Lower lobe of right lung (tissue), 2 donors: ENCODE measurements around the gene CALN1. TPM values are rescaled to one million over a fixed set of nuclear protein-coding genes. Genes with fewer than 3 reads are reported as not detected.

ENCODE experiments used
- ATAC-seq, 2 donors: fragments of 200-7000 bp; cut with Tn5 transposase; one replicate each; pipeline ENCODE4 v1.9.1; 2020 to 2022; ENCODE audit warnings: mild to moderate bottlenecking in 2 of 2, moderate library complexity in 2 of 2
- DNase-seq: peaks from one replicate; pipeline ENCODE4 v3.0.0-alpha.2; 2020
- H3K27ac ChIP-seq: fragments of 200-600 bp; one replicate; pipeline ENCODE4 v1.8.0; 2022
- H3K27me3 ChIP-seq: fragments of 200-600 bp; one replicate; pipeline ENCODE4 v1.8.0; 2022; ENCODE audit warnings: low read depth
- H3K36me3 ChIP-seq: fragments of 200-600 bp; one replicate; pipeline ENCODE4 v1.8.0; 2022; ENCODE audit warnings: mild to moderate bottlenecking
- H3K4me1 ChIP-seq: fragments of 200-600 bp; one replicate; pipeline ENCODE4 v1.8.0; 2022
- H3K4me3 ChIP-seq: fragments of 200-600 bp; one replicate; pipeline ENCODE4 v1.8.0; 2022; ENCODE audit warnings: mild to moderate bottlenecking
- H3K9me3 ChIP-seq: fragments of 200-600 bp; one replicate; pipeline ENCODE4 v1.8.0; 2022
- intact Hi-C: fragments of 100-400 bp; cut with DNase I; formaldehyde crosslinking; loops from one replicate; pipeline ENCODE4 v1.11.0; 2022
- total RNA-seq: library from RNA; stranded (reverse); fragmentation: NEBNext Ultra II Directional; extraction: Animal tissue kit (Norgen Biotek cat#: 25700); gene quantifications from one replicate; pipeline ENCODE4 v1.2.1, GENCODE V29; 2021
- TF ChIP-seq, protein P1 (sequence below): fragments of 200-600 bp; IDR thresholded peaks from one replicate; pipeline ENCODE4 v1.8.0; 2022; ENCODE audit warnings: antibody characterized with exemption, mild to moderate bottlenecking
- donor health status: DM: no; HTN: yes; CAD: no; lungs with severe emphysema.

Gene CALN1
- total RNA-seq, 1 donor from 2014 or later, result not detected

DNA sequence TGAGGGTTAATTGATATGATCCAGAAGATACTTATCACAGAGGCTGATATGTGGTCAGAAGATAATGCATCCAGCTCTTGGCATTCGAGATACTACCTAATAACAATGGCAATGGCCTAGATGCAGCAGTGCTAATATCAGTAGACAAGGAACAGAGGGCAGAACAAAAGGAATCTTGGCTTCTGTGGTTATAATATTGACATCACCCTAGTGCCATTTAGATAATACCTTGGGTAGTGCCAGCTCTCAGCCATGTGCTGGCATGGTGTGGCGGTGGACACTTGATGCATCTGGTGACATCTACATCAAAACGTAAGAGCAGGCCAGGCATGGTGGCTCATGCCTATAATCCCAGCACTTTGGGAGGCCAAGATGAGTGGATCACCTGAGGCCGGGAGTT, 101.8 kb downstream of the CALN1 start:
- H3K27ac ChIP-seq, result no peak overlapping the region
- TF ChIP-seq, protein P1, sequence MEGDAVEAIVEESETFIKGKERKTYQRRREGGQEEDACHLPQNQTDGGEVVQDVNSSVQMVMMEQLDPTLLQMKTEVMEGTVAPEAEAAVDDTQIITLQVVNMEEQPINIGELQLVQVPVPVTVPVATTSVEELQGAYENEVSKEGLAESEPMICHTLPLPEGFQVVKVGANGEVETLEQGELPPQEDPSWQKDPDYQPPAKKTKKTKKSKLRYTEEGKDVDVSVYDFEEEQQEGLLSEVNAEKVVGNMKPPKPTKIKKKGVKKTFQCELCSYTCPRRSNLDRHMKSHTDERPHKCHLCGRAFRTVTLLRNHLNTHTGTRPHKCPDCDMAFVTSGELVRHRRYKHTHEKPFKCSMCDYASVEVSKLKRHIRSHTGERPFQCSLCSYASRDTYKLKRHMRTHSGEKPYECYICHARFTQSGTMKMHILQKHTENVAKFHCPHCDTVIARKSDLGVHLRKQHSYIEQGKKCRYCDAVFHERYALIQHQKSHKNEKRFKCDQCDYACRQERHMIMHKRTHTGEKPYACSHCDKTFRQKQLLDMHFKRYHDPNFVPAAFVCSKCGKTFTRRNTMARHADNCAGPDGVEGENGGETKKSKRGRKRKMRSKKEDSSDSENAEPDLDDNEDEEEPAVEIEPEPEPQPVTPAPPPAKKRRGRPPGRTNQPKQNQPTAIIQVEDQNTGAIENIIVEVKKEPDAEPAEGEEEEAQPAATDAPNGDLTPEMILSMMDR, result no peak
- ATAC-seq (no peak), DNase-seq (no peak)
- intact Hi-C loops, result no loop called here
- no peak overlapping the region for H3K4me3 ChIP-seq
- no peaks in the 10 kb centered on the region for H3K36me3 ChIP-seq
- no peaks in the 10 kb centered on the region for H3K9me3 ChIP-seq
- no peaks in the 10 kb centered on the region for H3K27me3 ChIP-seq
- H3K4me1 ChIP-seq, result no peaks in the 10 kb centered on the region

DNA sequence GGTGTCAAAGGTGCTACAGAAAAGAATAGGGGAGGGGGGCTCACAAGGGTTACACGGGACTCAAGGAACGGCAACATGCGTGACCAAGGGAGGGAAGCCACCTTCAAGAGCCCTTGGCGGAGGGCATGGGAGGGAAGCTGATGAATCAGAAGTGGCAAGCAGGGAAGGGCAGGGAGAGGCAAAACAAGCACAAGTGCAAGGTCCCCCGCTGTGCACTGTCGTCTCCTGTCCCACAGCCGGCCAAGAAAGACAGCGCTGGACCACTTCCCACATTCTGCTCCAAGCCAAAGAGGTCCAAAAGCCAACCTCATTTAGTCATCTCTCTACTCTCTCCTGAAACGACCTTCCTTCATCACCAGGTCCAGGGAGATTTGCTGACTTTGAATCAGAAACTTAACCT, 102.7 kb downstream of the CALN1 start:
- intact Hi-C loops, result no loop called here
- H3K27me3 ChIP-seq, result no peaks in the 10 kb centered on the region
- no peaks in the 10 kb centered on the region for H3K36me3 ChIP-seq
- ATAC-seq (no peak), DNase-seq (no peak)
- H3K9me3 ChIP-seq, result no peaks in the 10 kb centered on the region
- H3K4me3 ChIP-seq, result no peak overlapping the region
- TF ChIP-seq, protein P1, result no peak
- no peaks in the 10 kb centered on the region for H3K4me1 ChIP-seq
- H3K27ac ChIP-seq, result no peak overlapping the region

DNA sequence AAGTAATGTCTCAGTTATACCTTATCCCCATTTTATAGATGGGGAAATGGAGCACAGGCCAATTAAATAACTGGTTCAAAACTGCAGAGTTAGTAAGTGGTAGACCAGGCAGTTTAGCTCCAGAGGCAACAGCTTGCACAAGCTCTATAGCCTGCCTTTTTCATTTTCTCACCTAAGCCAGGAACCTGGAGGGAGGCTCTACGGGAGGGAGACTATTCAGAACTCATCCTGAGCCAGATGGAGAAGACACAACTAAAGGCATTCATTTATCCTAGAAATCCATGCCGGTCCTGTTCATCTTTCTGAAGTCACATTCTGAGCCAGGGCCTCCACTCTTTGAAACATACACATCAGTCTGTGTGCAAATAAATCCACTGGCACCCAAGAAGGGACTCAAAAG, 103.2 kb downstream of the CALN1 start:
- Histone ChIP-seq H3K4me3 (no peak overlapping the region), H3K9me3 (no peaks in the 10 kb centered on the region), H3K36me3 (no peaks in the 10 kb centered on the region), H3K4me1 (no peaks in the 10 kb centered on the region), H3K27ac (no peak overlapping the region), H3K27me3 (no peaks in the 10 kb centered on the region)
- DNase-seq (no peak), ATAC-seq (no peak)
- TF ChIP-seq, protein P1, result no peak
- intact Hi-C loops, result no loop called here

DNA sequence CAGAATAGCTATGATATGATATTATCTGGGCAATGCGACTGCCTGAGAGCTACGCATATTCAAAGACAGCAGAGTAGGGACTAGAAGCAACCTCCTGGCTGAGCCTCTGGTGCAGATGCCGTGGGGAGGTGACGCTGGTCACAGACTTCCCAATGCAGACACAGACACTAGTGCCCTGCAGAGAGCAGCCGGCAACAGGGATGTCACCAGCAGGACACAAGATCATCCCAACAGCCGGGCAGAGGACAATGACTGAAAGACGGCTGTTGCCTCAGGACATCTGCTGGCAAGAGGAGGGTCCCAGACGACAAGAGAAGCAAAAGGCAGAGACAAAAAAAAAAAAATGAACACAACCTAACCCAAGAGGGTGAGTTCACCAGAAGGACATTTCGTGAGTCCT, 104.6 kb downstream of the CALN1 start:
- DNase-seq, result no peak
- no peak for ATAC-seq
- intact Hi-C loops, result no loop called here
- no peaks in the 10 kb centered on the region for H3K36me3 ChIP-seq
- H3K9me3 ChIP-seq, result no peaks in the 10 kb centered on the region
- H3K4me1 ChIP-seq, result no peaks in the 10 kb centered on the region
- TF ChIP-seq, protein P1, result no peak
- H3K4me3 ChIP-seq, result no peak overlapping the region
- no peaks in the 10 kb centered on the region for H3K27me3 ChIP-seq
- H3K27ac ChIP-seq, result no peak overlapping the region

DNA sequence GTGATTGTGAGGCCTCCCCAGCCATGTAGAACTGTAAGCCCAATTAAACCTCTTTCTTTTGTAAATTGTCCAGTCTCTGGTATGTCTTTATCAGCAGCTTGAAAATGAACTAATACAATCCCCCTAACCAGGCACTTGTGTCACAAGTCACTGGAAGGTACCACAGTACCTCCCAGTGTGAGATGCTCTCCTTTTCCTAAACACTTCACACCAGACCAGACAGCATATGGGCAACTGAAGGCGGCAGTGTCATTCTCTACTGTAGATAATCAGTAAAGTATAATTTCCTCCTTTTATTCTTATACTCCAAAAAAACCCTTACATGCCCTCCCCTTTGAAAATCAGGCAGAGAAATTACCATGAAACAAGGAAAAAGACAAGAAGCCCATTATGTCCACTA, 113.2 kb downstream of the CALN1 start:
- H3K4me1 ChIP-seq, result no peaks in the 10 kb centered on the region
- ATAC-seq, result no peak
- intact Hi-C loops, result no loop called here
- no peak for DNase-seq
- H3K36me3 ChIP-seq, result no peaks in the 10 kb centered on the region
- H3K4me3 ChIP-seq, result no peak overlapping the region
- no peaks in the 10 kb centered on the region for H3K9me3 ChIP-seq
- H3K27me3 ChIP-seq, result no peaks in the 10 kb centered on the region
- TF ChIP-seq, protein P1, result no peak
- no peak overlapping the region for H3K27ac ChIP-seq

DNA sequence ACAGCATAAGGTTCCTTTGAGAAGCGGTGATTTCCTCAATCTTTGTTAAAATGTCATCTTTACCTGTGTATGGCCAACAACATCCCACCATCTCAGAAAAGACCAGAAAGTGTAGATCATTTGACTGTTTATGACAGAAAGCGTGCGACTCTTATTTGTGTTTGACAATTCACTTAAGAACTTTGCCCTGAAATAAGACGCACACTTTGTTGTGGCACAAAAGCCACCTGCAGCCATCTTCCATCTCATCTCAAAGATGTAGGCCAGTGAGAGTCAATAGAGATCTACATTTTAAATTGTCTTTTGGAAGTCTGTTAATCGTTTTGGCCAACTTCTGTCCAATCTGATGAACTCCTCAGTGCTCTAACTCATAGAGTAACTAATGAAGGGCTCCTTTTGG, 114.0 kb downstream of the CALN1 start:
- TF ChIP-seq, protein P1, result no peak
- H3K36me3 ChIP-seq, result no peaks in the 10 kb centered on the region

More for the DNA sequence above, 114.0 kb downstream of the CALN1 start:
- ATAC-seq, result no peak
- DNase-seq, result no peak
- no peak overlapping the region for H3K27ac ChIP-seq
- intact Hi-C loops, result no loop called here
- H3K4me1 ChIP-seq, result no peaks in the 10 kb centered on the region
- no peaks in the 10 kb centered on the region for H3K27me3 ChIP-seq
- no peak overlapping the region for H3K4me3 ChIP-seq
- no peaks in the 10 kb centered on the region for H3K9me3 ChIP-seq
